Choroid plexus epithelial cell (primary cell): Measurements from ENCODE around the gene NKAIN4.

Experiments
- DNase-seq: peaks from one replicate; pipeline ENCODE4 v3.0.0-alpha.2; 2010; ENCODE audit warnings: low read depth
- H3K4me3 ChIP-seq: 2 replicates; pipeline ENCODE4 v1.5.1; 2011; ENCODE audit warnings: low read depth, mild to moderate bottlenecking, control low read depth, low read length, moderate library complexity
- CTCF ChIP-seq: conservative IDR thresholded peaks from 2 replicates; pipeline ENCODE4 v1.5.1; 2011; ENCODE audit warnings: low read depth, mild to moderate bottlenecking, control low read depth, inconsistent platforms, low read length, moderate library complexity

The NKAIN4 gene

GRCh38 chr20:63280371-63280770 lies 26.1 kb upstream of the NKAIN4 start:
- no peak for TF ChIP-seq CTCF
- no peak for DNase-seq
- no peak overlapping the region for H3K4me3 ChIP-seq

GRCh38 chr20:63279931-63280330 lies 25.7 kb upstream of the NKAIN4 start:
- H3K4me3 ChIP-seq, result no peak overlapping the region
- no peak for TF ChIP-seq CTCF
- no peak for DNase-seq

GRCh38 chr20:63278661-63279060 lies 24.4 kb upstream of the NKAIN4 start:
- DNase-seq, result no peak
- no peak overlapping the region for H3K4me3 ChIP-seq
- TF ChIP-seq CTCF, result peak; percentile 10

GRCh38 chr20:63277466-63278272 lies 23.4 kb upstream of the NKAIN4 start:
- H3K4me3 ChIP-seq, result no peak overlapping the region
- no peak for DNase-seq
- TF ChIP-seq CTCF, result no peak

GRCh38 chr20:63276956-63277355 lies 22.7 kb upstream of the NKAIN4 start:
- no peak for TF ChIP-seq CTCF
- H3K4me3 ChIP-seq, result no peak overlapping the region
- no peak for DNase-seq

GRCh38 chr20:63275825-63276224 lies 21.6 kb upstream of the NKAIN4 start:
- H3K4me3 ChIP-seq, result no peak overlapping the region
- TF ChIP-seq CTCF, result no peak
- DNase-seq, result no peak
